ENCODE data around the gene BCKDHA.

GRCh38 chr19:41449079-41449864 lies 51.7 kb downstream of the BCKDHA start:
- TF ChIP-seq EP300 (IDR thresholded peaks at IDR 0.05; ENCODE audit: low read length), result no peak
- no peak for TF ChIP-seq ZBTB5 (IDR thresholded peaks at IDR 0.05)
- no peak for TF ChIP-seq ZNF780A (CRISPR knock-in tag; IDR thresholded peaks at IDR 0.05)
- no peak for TF ChIP-seq MEF2A (IDR thresholded peaks at IDR 0.05; ENCODE audit: control insufficient read depth, low read depth, low read length)
- TF ChIP-seq NFE2L1 (tag; IDR thresholded peaks at IDR 0.05; ENCODE audit: borderline replicate concordance, low read depth), result no peak
- no peak for TF ChIP-seq HNRNPUL1 (IDR thresholded peaks at IDR 0.05; ENCODE audit: low read length)
- no peak for TF ChIP-seq E2F4 (CRISPR knock-in tag; IDR thresholded peaks at IDR 0.05; ENCODE audit: low read depth)
- peak; percentile 96 to 97 (median 97) for TF ChIP-seq CTCF (IDR thresholded peaks at IDR 0.05 in 2 of 3, conservative IDR thresholded peaks at IDR 0.05 in 1 of 3; ENCODE audit: insufficient read depth in 2 of 3, low read depth in 1 of 3, low read length in 3 of 3)
- TF ChIP-seq ZBTB40 (IDR thresholded peaks at IDR 0.05), result no peak
- TF ChIP-seq ZBTB40 (CRISPR knock-in tag; IDR thresholded peaks at IDR 0.05), result no peak
- TF ChIP-seq PHF8 (IDR thresholded peaks at IDR 0.05; ENCODE audit: borderline replicate concordance, low read length), result no peak
- no peak for TF ChIP-seq FOXP1 (CRISPR knock-in tag; IDR thresholded peaks at IDR 0.05)
- TF ChIP-seq POLR2A (conservative IDR thresholded peaks at IDR 0.05), result no peak
- no peak for TF ChIP-seq PCBP2 (IDR thresholded peaks at IDR 0.05; ENCODE audit: low read depth, low read length, poor library complexity, severe bottlenecking)
- no peak for TF ChIP-seq MAX (CRISPR knock-in tag; IDR thresholded peaks at IDR 0.05)

Data from K562 (cell line).